ES-I3 (cell line): ENCODE results near the gene SLC35B4.
"Not testable (repeated sequence)": the region's sequence is repeated elsewhere in the genome, so short reads cannot be mapped to it uniquely, and the experiment has no call there.

Experiments used
- H3K36me3 ChIP-seq: 2 replicates; pipeline ENCODE4 v1.6.1; 2013; ENCODE audit warnings: mild to moderate bottlenecking, low read length, control low read depth, moderate library complexity; ENCODE audit not compliant: insufficient read depth
- H3K4me1 ChIP-seq: 2 replicates; pipeline ENCODE4 v1.6.1; 2013; ENCODE audit warnings: mild to moderate bottlenecking, control low read depth, low read length; ENCODE audit not compliant: insufficient read depth
- H3K9ac ChIP-seq: 2 replicates; pipeline ENCODE4 v1.6.1; 2013; ENCODE audit warnings: low read depth, mild to moderate bottlenecking, low read length, moderate library complexity
- H3K9me3 ChIP-seq: 2 replicates; pipeline ENCODE4 v1.6.1; 2013; ENCODE audit warnings: mild to moderate bottlenecking, low read length, moderate library complexity; ENCODE audit not compliant: control insufficient read depth, insufficient read depth

Gene SLC35B4

GRCh38 chr7:134318443-134318842 is 1.7 kb upstream of the SLC35B4 start:
- Histone ChIP-seq H3K4me1 (no peaks in the 10 kb centered on the region), H3K36me3 (no peaks in the 10 kb centered on the region), H3K9me3 (no peaks in the 10 kb centered on the region), H3K9ac (no peak overlapping the region)

GRCh38 chr7:134317434-134317833 is 704 bp upstream of the SLC35B4 start:
- Histone ChIP-seq H3K4me1 (no peaks in the 10 kb centered on the region), H3K36me3 (no peaks in the 10 kb centered on the region), H3K9ac (peak overlapping the region; percentile 43; the same call in 1 of the 2 replicates), H3K9me3 (no peaks in the 10 kb centered on the region)

- Histone ChIP-seq H3K36me3 (no peaks in the 10 kb centered on the region), H3K4me1 (no peaks in the 10 kb centered on the region), H3K9me3 (no peaks in the 10 kb centered on the region), H3K9ac (peak overlapping the region; percentile 72)
Observed at GRCh38 chr7:134315679-134316538, 821 bp downstream of the SLC35B4 start.

GRCh38 chr7:134313543-134313942 is 3.2 kb downstream of the SLC35B4 start:
- no peaks in the 10 kb centered on the region for H3K9me3 ChIP-seq
- no peaks in the 10 kb centered on the region for H3K36me3 ChIP-seq
- H3K4me1 ChIP-seq, result no peaks in the 10 kb centered on the region
- no peak overlapping the region for H3K9ac ChIP-seq

DNA sequence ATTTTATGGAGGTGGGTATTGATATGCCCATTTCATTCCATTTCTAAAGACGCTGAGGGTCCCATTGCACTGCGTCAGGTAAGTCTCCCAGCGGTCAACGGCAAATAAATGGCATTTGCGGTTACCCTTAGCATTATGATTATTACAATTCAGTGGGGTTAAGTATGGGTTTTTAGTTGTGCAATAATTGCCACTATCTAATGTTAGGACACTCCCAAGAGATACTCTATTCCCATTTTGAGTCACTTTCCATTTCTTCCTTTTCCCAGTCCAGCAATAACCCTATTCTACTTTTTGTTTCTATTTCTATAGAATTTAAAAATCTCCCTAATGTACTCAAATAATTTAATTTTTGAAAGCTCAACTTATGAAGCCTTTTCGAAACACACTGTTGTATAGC is 4.0 kb downstream of the SLC35B4 start:
- no peaks in the 10 kb centered on the region for H3K9me3 ChIP-seq
- no peaks in the 10 kb centered on the region for H3K36me3 ChIP-seq

GRCh38 chr7:134311807-134312206 is 4.9 kb downstream of the SLC35B4 start:
- Histone ChIP-seq H3K4me1 (no peaks in the 10 kb centered on the region), H3K9ac (no peak overlapping the region), H3K9me3 (no peaks in the 10 kb centered on the region), H3K36me3 (no peaks in the 10 kb centered on the region)

More for the DNA sequence above, 4.0 kb downstream of the SLC35B4 start:
- no peak overlapping the region for H3K9ac ChIP-seq
- H3K4me1 ChIP-seq, result no peaks in the 10 kb centered on the region

- Histone ChIP-seq H3K36me3 (0 out of 2 replicates have a peak, but pooled peaks cover 3% of the 10 kb centered on the region), H3K9ac (no peak overlapping the region), H3K4me1 (no peaks in the 10 kb centered on the region), H3K9me3 (no peaks in the 10 kb centered on the region)
Observed at GRCh38 chr7:134308548-134308947, 8.2 kb downstream of the SLC35B4 start.

DNA sequence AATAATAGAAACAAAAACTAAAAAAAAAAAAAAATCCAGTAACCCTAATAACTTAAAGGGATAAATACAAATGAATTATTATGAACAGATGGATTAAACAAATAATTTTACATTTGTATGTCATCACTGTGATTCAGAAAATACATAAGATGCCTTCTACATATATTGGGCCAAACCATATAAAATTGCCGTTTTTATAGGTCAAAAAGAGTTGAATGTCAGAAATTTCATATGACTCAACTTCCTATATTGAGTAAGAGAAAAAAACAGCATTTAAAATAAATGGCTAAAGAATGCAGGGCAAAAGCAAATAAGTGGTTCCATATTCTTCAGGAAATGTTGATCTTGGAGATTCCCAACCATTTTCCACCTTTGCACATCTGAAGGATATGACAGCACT is 9.4 kb downstream of the SLC35B4 start:
- no peaks in the 10 kb centered on the region for H3K4me1 ChIP-seq
- H3K9ac ChIP-seq, result no peak overlapping the region
- peaks cover 3% of the 10 kb centered on the region; the same call in 1 of the 2 replicates for H3K36me3 ChIP-seq
- H3K9me3 ChIP-seq, result no peaks in the 10 kb centered on the region

DNA sequence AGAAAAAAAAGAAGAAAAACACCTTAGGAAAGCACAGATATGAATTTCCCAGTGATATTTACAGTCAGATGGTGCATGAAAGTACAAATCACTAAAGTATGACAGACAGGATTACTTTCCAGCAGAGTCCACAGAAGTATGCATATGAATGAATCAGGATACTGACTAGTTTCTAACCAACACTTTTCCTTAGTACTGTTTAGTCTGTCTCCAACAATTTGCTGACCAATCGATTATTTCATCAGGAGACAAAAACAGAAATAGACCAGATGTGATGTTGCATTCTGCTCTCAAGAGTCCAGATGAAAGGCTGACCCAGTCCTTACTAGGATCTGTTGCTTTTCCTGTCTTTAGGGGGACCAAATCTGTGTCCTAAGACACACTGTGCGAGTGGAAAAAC is 14.6 kb downstream of the SLC35B4 start:
- Histone ChIP-seq H3K9me3 (no peaks in the 10 kb centered on the region), H3K36me3 (peaks cover 3% of the 10 kb centered on the region; the same call in 1 of the 2 replicates), H3K9ac (no peak overlapping the region), H3K4me1 (peaks cover 8% of the 10 kb centered on the region; the same call in 1 of the 2 replicates)

- Histone ChIP-seq H3K36me3 (peaks cover 3% of the 10 kb centered on the region; the same call in 1 of the 2 replicates), H3K4me1 (peaks cover 8% of the 10 kb centered on the region; the same call in 1 of the 2 replicates), H3K9ac (no peak overlapping the region), H3K9me3 (no peaks in the 10 kb centered on the region)
Observed at GRCh38 chr7:134301592-134301991, 15.1 kb downstream of the SLC35B4 start.

DNA sequence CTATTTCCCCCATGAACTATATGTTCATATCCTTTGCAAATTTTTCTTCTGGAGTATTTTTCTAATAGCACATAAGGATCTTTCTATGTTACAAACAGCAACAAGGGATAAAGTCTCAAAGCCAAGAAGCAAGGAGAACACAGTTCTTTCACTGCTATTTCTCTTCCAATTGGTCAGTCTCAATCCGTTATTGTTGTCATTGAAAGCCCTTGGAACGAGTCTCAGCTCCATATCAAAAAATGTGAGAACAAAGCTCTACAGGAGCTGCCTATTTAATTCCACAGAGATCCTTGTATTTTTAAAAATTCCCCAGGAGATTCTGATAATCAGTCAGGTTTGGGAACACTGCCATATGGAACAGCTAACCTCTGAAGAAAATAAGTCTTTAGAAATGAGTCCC is 15.7 kb downstream of the SLC35B4 start:
- no peaks in the 10 kb centered on the region for H3K9me3 ChIP-seq
- H3K4me1 ChIP-seq, result peaks cover 8% of the 10 kb centered on the region; the same call in 1 of the 2 replicates
- peaks cover 8% of the 10 kb centered on the region; the same call in 1 of the 2 replicates for H3K36me3 ChIP-seq

GRCh38 chr7:134298902-134299683 is 17.6 kb downstream of the SLC35B4 start:
- peaks cover 8% of the 10 kb centered on the region; the same call in 1 of the 2 replicates for H3K4me1 ChIP-seq
- no peak overlapping the region for H3K9ac ChIP-seq
- H3K9me3 ChIP-seq, result no peaks in the 10 kb centered on the region
- H3K36me3 ChIP-seq, result peaks cover 5% of the 10 kb centered on the region; the same call in 1 of the 2 replicates

More for the DNA sequence above, 15.7 kb downstream of the SLC35B4 start:
- no peak overlapping the region for H3K9ac ChIP-seq

- Histone ChIP-seq H3K4me1 (peaks cover 8% of the 10 kb centered on the region; the same call in 1 of the 2 replicates), H3K9me3 (no peaks in the 10 kb centered on the region), H3K9ac (no peak overlapping the region), H3K36me3 (peaks cover 5% of the 10 kb centered on the region; the same call in 1 of the 2 replicates)
Observed at GRCh38 chr7:134297489-134297888, 19.2 kb downstream of the SLC35B4 start.

DNA sequence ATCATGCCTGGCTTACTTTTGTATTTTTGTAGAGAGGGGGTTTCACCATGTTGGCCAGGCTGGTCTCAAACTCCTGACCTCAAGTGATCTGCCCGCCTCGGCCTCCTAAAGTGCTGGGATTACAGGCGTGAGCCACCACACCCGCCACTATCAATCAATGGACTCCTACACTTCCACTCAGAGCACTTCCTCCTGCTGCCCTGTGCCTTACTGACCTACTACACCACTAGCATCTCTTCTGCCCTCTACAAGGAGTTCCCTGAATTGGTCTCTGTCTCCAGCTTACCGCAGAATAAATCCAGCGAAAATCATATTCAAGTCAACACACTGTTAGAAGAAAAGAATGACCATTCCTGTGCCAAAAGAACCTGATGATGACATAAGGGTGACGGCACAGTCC is 20.7 kb downstream of the SLC35B4 start:
- H3K36me3 ChIP-seq, H3K9me3 ChIP-seq, H3K4me1 ChIP-seq: not testable (repeated sequence)

More for the DNA sequence above, 20.7 kb downstream of the SLC35B4 start:
- H3K9ac ChIP-seq, result not testable (repeated sequence)
